WERI-Rb-1 (cell line): Measurements from ENCODE around the gene SPECC1.

Experiments used
- DNase-seq: peaks from one replicate; pipeline ENCODE4 v3.0.0-alpha.2; 2020
- H3K27ac ChIP-seq: fragments of 250-450 bp; sonication (Bioruptor Pico); 2 replicates; pipeline ENCODE4 v1.5.1; 2020; ENCODE audit warnings: mild to moderate bottlenecking, moderate library complexity
- H3K27me3 ChIP-seq: fragments of 250-450 bp; sonication (Bioruptor Pico); 2 replicates; pipeline ENCODE4 v1.5.1; 2021; ENCODE audit warnings: mild to moderate bottlenecking, low read depth, moderate library complexity; ENCODE audit not compliant: insufficient read depth, severe bottlenecking
- H3K36me3 ChIP-seq: fragments of 250-450 bp; sonication (Bioruptor Pico); 2 replicates; pipeline ENCODE4 v1.5.1; 2020; ENCODE audit warnings: mild to moderate bottlenecking, moderate library complexity
- H3K4me3 ChIP-seq: 2 replicates; pipeline ENCODE4 v1.5.1; 2011; ENCODE audit warnings: low read depth, mild to moderate bottlenecking, control low read depth, low read length
- H3K9me3 ChIP-seq: fragments of 250-450 bp; sonication (Bioruptor Pico); 2 replicates; pipeline ENCODE4 v1.5.1; 2021; ENCODE audit warnings: mild to moderate bottlenecking, moderate library complexity; ENCODE audit not compliant: severe bottlenecking
- TF ChIP-seq, protein P1 (sequence below): IDR thresholded peaks from 2 replicates; pipeline ENCODE4 v1.5.1; 2011; ENCODE audit warnings: low read depth, mild to moderate bottlenecking, control low read depth, inconsistent platforms, low read length

Gene SPECC1

DNA sequence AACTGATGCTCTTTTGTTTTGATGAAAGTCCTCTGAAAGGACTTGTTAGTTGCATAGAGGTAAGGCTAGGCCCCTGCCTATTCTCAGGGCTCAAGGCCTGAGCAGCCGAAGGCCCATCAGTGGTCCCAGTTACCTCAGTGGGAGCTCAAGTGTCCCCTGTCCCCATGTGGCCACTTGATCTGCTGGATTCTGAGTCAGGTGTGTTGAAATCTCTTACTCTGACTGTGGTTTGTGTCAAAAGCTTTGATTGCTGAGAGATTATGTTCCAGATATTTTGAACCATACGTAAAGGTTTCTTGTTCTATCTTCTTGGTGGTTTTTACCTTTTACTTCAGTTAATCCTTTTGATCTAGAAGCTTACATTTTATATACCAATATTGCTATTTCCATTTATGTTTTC is 266.5 kb downstream of the SPECC1 start:
- Histone ChIP-seq H3K27ac (no peak overlapping the region), H3K36me3 (no peaks in the 10 kb centered on the region), H3K27me3 (no peaks in the 10 kb centered on the region), H3K4me3 (no peak overlapping the region), H3K9me3 (no peaks in the 10 kb centered on the region)
- no peak for DNase-seq
- TF ChIP-seq, protein P1, sequence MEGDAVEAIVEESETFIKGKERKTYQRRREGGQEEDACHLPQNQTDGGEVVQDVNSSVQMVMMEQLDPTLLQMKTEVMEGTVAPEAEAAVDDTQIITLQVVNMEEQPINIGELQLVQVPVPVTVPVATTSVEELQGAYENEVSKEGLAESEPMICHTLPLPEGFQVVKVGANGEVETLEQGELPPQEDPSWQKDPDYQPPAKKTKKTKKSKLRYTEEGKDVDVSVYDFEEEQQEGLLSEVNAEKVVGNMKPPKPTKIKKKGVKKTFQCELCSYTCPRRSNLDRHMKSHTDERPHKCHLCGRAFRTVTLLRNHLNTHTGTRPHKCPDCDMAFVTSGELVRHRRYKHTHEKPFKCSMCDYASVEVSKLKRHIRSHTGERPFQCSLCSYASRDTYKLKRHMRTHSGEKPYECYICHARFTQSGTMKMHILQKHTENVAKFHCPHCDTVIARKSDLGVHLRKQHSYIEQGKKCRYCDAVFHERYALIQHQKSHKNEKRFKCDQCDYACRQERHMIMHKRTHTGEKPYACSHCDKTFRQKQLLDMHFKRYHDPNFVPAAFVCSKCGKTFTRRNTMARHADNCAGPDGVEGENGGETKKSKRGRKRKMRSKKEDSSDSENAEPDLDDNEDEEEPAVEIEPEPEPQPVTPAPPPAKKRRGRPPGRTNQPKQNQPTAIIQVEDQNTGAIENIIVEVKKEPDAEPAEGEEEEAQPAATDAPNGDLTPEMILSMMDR, result no peak

DNA sequence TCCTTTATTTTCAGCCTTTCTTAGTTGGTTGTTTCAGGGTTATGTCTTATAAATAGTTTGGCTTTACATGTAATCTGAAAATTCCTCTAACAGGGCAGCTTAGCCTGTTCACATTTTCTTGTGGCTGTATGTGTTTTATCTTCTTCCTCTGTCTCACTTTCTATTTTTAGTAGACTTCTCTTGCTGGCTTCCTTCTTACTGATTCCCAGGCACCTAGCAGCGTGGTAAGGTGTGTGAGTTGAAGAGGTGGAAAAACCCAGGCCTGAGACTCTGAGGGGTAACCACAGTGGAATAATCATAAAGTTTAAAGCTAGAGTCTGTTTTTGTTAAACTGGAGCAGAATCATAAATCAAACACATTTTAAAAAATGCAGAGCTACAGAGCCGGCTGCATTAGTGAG is 267.3 kb downstream of the SPECC1 start:
- no peak overlapping the region for H3K27ac ChIP-seq

DNA sequence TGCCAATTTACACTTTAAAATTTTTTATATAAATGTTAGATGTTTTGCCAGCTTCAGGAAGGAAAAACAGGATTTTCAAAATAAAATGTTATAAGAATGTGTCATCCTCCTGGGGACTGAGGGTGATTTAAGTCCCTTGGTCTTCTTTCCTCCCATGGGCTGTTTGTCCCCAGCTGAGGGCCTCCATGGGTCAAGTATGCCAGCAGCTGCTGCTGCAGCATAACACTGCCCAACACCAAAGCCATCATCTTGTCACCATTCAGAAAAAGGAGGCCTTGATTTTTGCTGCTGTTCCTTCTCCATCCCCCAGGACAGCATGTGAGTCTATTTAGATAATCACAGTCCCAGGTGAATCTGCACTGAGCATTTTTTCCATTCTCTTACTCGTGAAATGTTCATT is 269.6 kb downstream of the SPECC1 start:
- DNase-seq, result no peak
- H3K27me3 ChIP-seq, result no peaks in the 10 kb centered on the region
- H3K36me3 ChIP-seq, result no peaks in the 10 kb centered on the region; the same call in 1 of the 2 replicates
- H3K9me3 ChIP-seq, result no peaks in the 10 kb centered on the region
- no peak overlapping the region for H3K4me3 ChIP-seq
- no peak overlapping the region for H3K27ac ChIP-seq
- TF ChIP-seq, protein P1, result no peak

More for the DNA sequence above, 267.3 kb downstream of the SPECC1 start:
- DNase-seq, result no peak
- TF ChIP-seq, protein P1, result no peak
- H3K4me3 ChIP-seq, result no peak overlapping the region
- H3K9me3 ChIP-seq, result no peaks in the 10 kb centered on the region
- no peaks in the 10 kb centered on the region for H3K27me3 ChIP-seq
- no peaks in the 10 kb centered on the region for H3K36me3 ChIP-seq

DNA sequence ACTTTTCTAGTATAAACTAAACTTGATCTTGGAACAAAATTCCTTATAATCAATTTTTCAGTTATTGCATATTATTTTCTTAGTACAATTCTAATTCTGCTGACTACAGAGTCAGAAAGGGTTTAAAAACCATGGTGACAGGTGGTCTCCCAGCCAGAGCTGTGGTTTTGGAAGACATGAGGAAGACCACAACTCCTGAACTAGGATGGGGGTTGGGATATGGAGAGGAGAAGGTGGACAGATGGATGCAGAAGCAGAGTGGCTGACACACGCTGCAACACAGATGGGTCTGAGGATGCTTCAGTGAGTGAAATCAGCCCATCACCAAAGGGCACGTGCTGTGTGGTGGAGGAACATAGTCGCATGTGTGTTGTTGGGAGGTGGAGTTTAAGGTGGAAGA is 270.5 kb downstream of the SPECC1 start:
- Histone ChIP-seq H3K4me3 (no peak overlapping the region), H3K36me3 (no peaks in the 10 kb centered on the region; the same call in 1 of the 2 replicates), H3K27me3 (no peaks in the 10 kb centered on the region), H3K27ac (no peak overlapping the region), H3K9me3 (no peaks in the 10 kb centered on the region)
- DNase-seq, result no peak
- TF ChIP-seq, protein P1, result no peak

DNA sequence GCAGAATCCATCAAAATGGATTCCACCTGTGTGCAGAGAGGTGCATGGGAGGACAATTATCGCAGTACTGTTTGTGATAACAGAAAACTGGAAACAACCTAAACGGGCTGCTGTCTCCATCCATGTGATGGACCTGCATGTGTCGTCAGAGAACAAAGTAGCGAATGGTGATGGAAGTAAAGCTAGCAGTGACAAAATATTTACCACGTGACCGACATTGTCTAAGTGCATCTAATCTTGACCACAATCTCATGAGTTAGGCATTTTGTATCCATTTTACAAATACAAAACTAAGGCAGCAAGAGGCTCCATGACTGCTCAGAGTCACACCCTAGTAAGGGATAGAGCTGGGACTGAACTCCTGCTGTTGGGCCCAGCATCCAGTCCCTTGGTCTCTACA is 270.9 kb downstream of the SPECC1 start:
- Histone ChIP-seq H3K4me3 (no peak overlapping the region), H3K27ac (no peak overlapping the region), H3K9me3 (no peaks in the 10 kb centered on the region), H3K36me3 (no peaks in the 10 kb centered on the region; the same call in 1 of the 2 replicates), H3K27me3 (no peaks in the 10 kb centered on the region)
- DNase-seq, result no peak
- TF ChIP-seq, protein P1, result no peak

DNA sequence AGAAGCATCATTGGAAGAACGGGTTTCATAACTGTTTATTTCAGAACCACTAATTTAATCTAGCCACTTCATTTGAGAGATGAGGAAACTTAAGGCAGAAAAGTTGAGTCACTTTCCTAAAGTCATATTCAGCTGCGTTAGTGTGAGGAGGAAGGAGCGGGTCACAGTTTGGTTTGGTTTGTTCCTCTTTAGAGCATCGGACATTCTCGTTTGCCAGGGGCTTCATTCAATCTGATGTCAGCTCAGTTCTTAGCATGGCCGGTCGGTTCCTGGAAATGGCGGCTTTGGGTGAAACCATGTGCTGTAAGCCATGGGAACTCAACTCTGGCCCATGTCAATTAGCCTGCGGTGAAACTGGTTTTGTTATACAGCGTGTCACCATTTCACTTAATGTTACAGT is 271.7 kb downstream of the SPECC1 start:
- DNase-seq, result no peak
- TF ChIP-seq, protein P1, result no peak
- Histone ChIP-seq H3K4me3 (no peak overlapping the region), H3K36me3 (no peaks in the 10 kb centered on the region; the same call in 1 of the 2 replicates), H3K27ac (no peak overlapping the region), H3K27me3 (no peaks in the 10 kb centered on the region), H3K9me3 (no peaks in the 10 kb centered on the region)
